ENCODE measurements around the gene CHST11. TPM values are rescaled to one million over a fixed set of nuclear protein-coding genes. Genes with fewer than 3 reads are reported as not detected.
A peak's percentile ranks its signal among the peaks of the same experiment; 100 is the strongest.

The CHST11 gene
- total RNA-seq, 1 donor from 2014 or later = 11.4 TPM

DNA sequence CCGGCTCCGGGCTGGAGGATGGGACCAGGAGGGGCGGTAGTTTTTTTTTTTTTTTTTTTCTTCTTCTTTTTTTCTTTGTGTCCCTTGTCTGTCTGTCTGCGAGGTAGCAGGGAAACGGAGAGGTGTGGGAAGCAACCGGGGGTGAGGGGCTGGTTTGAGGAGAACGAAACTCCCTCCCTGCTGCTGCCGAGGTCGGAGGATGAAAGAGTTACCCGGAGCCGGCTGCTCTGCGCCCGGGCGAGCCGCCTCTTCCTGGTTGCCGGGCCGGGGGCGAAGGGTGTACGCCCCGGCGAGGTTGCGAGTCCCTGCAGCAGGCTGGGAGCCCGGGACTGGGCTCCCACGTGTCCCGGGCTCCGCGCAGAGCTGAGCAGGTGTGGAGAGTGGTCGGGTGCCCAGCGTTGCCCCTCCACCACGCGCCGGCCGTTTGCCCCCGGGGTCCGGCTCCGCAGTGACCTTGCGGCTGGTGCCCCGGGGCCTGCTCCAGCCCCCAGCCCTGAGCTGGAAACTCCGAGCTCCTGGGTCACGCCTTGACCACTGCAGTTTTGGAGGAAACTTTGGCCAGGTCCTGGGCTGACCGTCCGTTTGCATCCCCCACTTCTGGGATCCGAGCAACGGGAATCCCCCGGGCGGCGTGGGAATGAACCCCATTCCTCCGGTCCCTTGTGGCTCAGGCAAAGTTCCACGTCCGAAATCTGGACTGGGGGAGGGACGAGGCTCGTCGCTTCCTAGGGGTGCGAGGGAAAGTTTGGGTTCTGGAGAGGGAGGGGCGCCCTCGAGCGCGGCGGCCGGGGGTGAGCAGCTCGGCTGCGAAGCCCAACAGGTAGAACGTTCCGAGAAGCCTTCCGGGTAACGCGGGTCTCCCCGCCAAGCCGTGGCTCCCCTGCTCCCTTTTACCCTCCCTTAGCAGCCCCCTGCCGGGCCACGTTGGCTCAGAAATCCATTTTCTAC, 1.3 kb downstream of the CHST11 start:
- DNase-seq (ENCODE audit: low spot score, unreplicated experiment) = peak; percentile 19
- H3K36me3 Mint-ChIP-seq (ENCODE audit: insufficient read depth) = peaks cover 1% of the 10 kb centered on the region
- H3K27me3 Mint-ChIP-seq = peaks cover 34% of the 10 kb centered on the region
- H3K27ac Mint-ChIP-seq = peak overlapping the region; percentile 96
- H3K4me1 Mint-ChIP-seq (ENCODE audit: low read depth) = peaks cover 15% of the 10 kb centered on the region
- H3K4me3 Mint-ChIP-seq (ENCODE audit: low read depth) = peak overlapping the region; percentile 95
- peak; percentile 35 for TF ChIP-seq CTCF (IDR thresholded peaks at IDR 0.05; ENCODE audit: unreplicated experiment)
- H3K9me3 Mint-ChIP-seq (ENCODE audit: low read depth) = no peaks in the 10 kb centered on the region

DNA sequence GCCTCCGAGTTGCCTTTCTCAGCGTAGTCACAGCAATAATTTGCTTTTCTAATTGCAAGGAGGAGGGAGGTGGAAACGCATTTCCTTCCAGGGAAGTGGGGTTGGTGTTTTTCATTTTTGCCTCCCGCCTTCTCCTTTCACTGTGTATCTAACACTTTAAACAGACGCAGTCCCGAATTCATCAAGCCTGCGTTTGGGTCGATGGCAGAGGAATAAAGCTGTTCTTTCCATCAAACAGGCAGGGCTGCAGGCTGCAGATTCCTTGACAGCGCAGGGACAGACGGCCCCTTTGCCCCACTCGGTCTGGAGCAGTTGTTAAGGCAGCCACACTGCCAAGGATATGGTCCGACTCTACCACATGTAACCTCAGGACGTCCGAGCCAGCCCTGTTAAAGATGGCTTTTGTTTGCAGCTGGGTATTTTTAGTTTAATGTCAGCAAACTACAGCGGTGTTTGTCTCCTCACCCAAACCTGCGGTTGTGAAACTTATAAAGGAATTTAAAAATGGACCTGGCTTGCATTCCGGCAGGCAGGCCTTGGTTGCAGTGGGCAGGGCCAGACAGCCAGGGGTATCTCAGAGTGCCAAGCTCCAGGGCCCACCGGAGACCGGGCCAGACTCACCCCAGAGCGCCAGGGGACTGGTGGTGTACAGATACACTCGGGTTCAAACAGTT, 2.1 kb downstream of the CHST11 start:
- Mint-ChIP-seq H3K36me3 (ENCODE audit: insufficient read depth) (peaks cover 1% of the 10 kb centered on the region), H3K4me1 (ENCODE audit: low read depth) (peaks cover 15% of the 10 kb centered on the region)
- no peak for DNase-seq (ENCODE audit: low spot score, unreplicated experiment)

GRCh38 chr12:104459368-104459909, 2.7 kb downstream of the CHST11 start:
- Mint-ChIP-seq H3K9me3 (ENCODE audit: low read depth) (no peaks in the 10 kb centered on the region), H3K4me1 (ENCODE audit: low read depth) (peaks cover 15% of the 10 kb centered on the region), H3K36me3 (ENCODE audit: insufficient read depth) (peaks cover 1% of the 10 kb centered on the region), H3K27ac (no peak overlapping the region), H3K27me3 (peaks cover 22% of the 10 kb centered on the region), H3K4me3 (ENCODE audit: low read depth) (peak overlapping the region; percentile 95)
- no peak for DNase-seq (ENCODE audit: low spot score, unreplicated experiment)
- TF ChIP-seq CTCF (IDR thresholded peaks at IDR 0.05; ENCODE audit: unreplicated experiment) = no peak

More for the DNA sequence above, 2.1 kb downstream of the CHST11 start:
- H3K27me3 Mint-ChIP-seq = peaks cover 26% of the 10 kb centered on the region
- H3K27ac Mint-ChIP-seq = no peak overlapping the region
- TF ChIP-seq CTCF (IDR thresholded peaks at IDR 0.05; ENCODE audit: unreplicated experiment) = no peak
- H3K9me3 Mint-ChIP-seq (ENCODE audit: low read depth) = no peaks in the 10 kb centered on the region
- peak overlapping the region; percentile 95 for H3K4me3 Mint-ChIP-seq (ENCODE audit: low read depth)

DNA sequence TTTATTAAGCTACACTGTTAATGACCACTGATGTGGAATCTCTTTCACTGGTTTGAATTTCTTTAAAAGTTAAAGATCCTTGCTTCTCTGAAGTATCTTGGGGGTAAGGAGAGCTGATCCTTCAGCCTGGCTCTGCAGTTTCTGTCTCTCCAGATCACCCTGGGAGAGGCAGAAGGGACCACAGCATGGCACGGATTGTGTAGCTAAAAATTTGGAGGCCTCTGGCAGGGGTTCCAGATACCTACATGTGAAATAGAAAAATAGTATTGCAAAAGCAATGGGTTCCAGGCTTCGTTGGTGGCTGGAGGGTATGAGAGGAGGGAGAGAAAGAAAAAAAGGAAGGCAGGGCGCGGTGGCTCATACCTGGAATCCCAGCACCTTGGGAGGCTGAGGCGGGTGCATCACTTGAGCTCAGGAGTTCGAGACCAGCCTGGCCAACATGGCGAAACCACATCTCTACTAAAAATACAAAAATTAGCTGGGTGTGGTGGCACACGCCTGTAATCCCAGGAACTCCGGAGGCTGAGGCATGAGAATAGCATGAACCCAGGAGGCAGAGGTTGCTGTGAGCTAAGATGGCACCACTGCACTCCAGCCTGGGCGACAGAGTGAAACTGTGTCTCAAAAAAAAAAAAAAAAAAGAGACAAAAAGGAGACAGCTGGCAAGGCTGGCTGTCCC, 3.4 kb downstream of the CHST11 start:
- Mint-ChIP-seq H3K4me3 (ENCODE audit: low read depth) (no peak overlapping the region), H3K9me3 (ENCODE audit: low read depth) (no peaks in the 10 kb centered on the region), H3K4me1 (ENCODE audit: low read depth) (peaks cover 15% of the 10 kb centered on the region), H3K27ac (no peak overlapping the region), H3K36me3 (ENCODE audit: insufficient read depth) (peaks cover 1% of the 10 kb centered on the region), H3K27me3 (peaks cover 16% of the 10 kb centered on the region)
- DNase-seq (ENCODE audit: low spot score, unreplicated experiment) = no peak
- TF ChIP-seq CTCF (IDR thresholded peaks at IDR 0.05; ENCODE audit: unreplicated experiment) = no peak
